Type B pancreatic cell (in vitro differentiated cells): ENCODE measurements around the gene NME2. TPM values are rescaled to one million over a fixed set of nuclear protein-coding genes. Genes with fewer than 3 reads are reported as not detected.

Experiments used
- DNase-seq: peaks from one replicate; pipeline ENCODE4 v3.0.0; 2021; ENCODE audit warnings: mixed read lengths; ENCODE audit not compliant: unreplicated experiment; ENCODE audit errors: extremely low spot score
- H3K27ac Mint-ChIP-seq: 2 replicates; pipeline ENCODE4 v1.8.0; 2021; ENCODE audit warnings: mild to moderate bottlenecking, mixed read lengths
- H3K27me3 Mint-ChIP-seq: 2 replicates; pipeline ENCODE4 v1.8.0; 2021; ENCODE audit warnings: mixed read lengths
- H3K36me3 Mint-ChIP-seq: 2 replicates; pipeline ENCODE4 v1.8.0; 2021; ENCODE audit warnings: mixed read lengths
- H3K4me1 Mint-ChIP-seq: one replicate; pipeline ENCODE4 v1.8.0; 2021; ENCODE audit warnings: mixed read lengths; ENCODE audit not compliant: unreplicated experiment
- H3K4me3 Mint-ChIP-seq: 2 replicates; pipeline ENCODE4 v1.8.0; 2021; ENCODE audit warnings: mild to moderate bottlenecking, mixed read lengths
- H3K9me3 Mint-ChIP-seq: 2 replicates; pipeline ENCODE4 v1.8.0; 2021; ENCODE audit warnings: mixed read lengths
- total RNA-seq: library from RNA; stranded (reverse); gene quantifications from 2 replicates; pipeline ENCODE4 v1.2.1, GENCODE V29; 2021; ENCODE audit warnings: low replicate concordance
- TF ChIP-seq, protein P1 (sequence below): fragments of 200-600 bp; sonication (generic); conservative IDR thresholded peaks from 2 replicates; pipeline ENCODE4 v1.5.0; 2021; ENCODE audit warnings: antibody characterized with exemption, mild to moderate bottlenecking

NME2 gene
- total RNA-seq, 1 donor from 2014 or later: 481 TPM

DNA sequence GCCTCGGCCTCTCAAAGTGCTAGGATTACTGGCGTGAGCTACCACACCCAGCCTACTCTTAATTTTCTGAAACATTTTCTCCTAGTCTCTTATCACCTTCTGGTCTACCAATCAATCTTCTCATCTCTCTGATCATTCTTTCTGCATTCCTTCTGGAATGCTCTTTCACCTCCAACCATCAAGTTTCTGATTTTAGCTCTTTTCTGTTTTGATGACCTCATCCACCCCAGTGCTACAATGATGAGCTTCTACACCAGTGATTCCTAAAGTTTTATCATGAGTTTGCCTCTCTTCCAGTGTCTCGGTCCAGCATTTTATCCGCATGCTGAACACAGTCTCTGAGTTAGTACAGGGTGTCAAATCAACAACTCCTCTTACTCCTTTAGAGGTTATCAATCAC lies 31.5 kb downstream of the NME2 start:
- Mint-ChIP-seq H3K9me3 (no peaks in the 10 kb centered on the region), H3K36me3 (peaks cover 22% of the 10 kb centered on the region), H3K4me1 (no peaks in the 10 kb centered on the region), H3K27ac (no peak overlapping the region), H3K27me3 (no peaks in the 10 kb centered on the region), H3K4me3 (no peak overlapping the region)
- TF ChIP-seq, protein P1, sequence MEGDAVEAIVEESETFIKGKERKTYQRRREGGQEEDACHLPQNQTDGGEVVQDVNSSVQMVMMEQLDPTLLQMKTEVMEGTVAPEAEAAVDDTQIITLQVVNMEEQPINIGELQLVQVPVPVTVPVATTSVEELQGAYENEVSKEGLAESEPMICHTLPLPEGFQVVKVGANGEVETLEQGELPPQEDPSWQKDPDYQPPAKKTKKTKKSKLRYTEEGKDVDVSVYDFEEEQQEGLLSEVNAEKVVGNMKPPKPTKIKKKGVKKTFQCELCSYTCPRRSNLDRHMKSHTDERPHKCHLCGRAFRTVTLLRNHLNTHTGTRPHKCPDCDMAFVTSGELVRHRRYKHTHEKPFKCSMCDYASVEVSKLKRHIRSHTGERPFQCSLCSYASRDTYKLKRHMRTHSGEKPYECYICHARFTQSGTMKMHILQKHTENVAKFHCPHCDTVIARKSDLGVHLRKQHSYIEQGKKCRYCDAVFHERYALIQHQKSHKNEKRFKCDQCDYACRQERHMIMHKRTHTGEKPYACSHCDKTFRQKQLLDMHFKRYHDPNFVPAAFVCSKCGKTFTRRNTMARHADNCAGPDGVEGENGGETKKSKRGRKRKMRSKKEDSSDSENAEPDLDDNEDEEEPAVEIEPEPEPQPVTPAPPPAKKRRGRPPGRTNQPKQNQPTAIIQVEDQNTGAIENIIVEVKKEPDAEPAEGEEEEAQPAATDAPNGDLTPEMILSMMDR: no peak
- DNase-seq: no peak

DNA sequence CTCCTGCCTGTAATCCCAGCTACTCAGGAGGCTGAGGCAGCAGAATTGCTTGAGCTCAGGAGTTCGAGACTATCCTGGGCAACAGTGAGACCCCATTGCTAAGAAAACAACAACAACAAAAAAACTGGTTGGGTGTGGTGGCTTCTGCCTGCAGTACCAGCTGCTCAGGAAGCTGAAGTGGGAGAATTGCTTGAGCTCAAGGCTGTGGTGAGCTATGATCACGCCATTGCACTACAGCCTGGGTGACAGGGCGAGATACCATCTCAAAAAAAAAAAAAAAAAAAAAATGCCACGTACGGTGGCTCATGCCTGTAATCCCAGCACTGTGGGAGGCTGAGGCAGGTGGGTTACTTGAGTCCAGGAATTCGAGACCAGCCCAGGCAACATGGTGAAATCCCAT lies 34.1 kb downstream of the NME2 start:
- no peak for DNase-seq
- Mint-ChIP-seq H3K36me3 (peaks cover 15% of the 10 kb centered on the region), H3K27me3 (no peaks in the 10 kb centered on the region), H3K4me1 (no peaks in the 10 kb centered on the region), H3K9me3 (no peaks in the 10 kb centered on the region), H3K27ac (no peak overlapping the region), H3K4me3 (no peak overlapping the region)
- TF ChIP-seq, protein P1: no peak

DNA sequence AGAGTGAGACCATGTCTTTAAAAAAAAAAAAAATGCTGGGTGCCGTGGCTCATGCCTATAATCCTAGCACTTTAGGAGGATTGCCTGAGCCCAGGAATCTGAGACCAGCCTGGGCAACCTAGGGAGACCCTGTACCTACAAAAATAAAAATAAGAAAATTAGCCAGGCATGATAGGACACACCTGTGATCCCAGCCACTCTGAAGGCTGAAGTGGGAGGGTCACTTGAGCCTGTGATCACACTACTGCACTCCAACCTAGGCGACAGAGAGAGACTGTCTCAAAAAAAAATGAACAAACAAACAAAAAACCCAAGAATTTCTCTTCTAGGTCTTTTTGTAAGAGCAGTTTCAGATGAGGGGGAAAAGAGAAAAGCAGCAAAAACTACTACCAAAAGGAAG lies 34.6 kb downstream of the NME2 start:
- Mint-ChIP-seq H3K27me3 (no peaks in the 10 kb centered on the region), H3K9me3 (no peaks in the 10 kb centered on the region), H3K4me1 (no peaks in the 10 kb centered on the region), H3K4me3 (no peak overlapping the region), H3K36me3 (peaks cover 15% of the 10 kb centered on the region), H3K27ac (no peak overlapping the region)
- DNase-seq: no peak
- TF ChIP-seq, protein P1: no peak

DNA sequence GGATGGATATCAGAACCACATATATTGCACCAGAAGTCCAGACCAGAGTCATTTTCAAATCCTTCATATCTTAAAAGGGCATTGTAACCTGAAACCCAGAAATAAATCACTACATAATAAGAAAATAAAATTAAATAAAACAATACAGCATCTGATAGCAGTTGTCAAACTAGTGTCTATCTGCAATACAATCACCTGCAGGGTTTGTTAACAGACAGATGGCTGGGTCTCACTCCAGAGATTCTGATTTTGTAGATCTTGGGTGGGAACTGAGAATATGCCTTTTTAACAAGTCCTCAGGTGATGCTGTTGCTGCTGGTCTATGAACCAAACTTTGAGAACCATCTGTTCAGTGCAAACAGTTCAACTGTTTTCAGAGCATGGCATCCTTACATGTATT lies 37.6 kb downstream of the NME2 start:
- Mint-ChIP-seq H3K9me3 (no peaks in the 10 kb centered on the region), H3K27ac (no peak overlapping the region), H3K36me3 (peaks cover 8% of the 10 kb centered on the region), H3K27me3 (no peaks in the 10 kb centered on the region), H3K4me1 (no peaks in the 10 kb centered on the region), H3K4me3 (no peak overlapping the region)
- TF ChIP-seq, protein P1: no peak
- no peak for DNase-seq

DNA sequence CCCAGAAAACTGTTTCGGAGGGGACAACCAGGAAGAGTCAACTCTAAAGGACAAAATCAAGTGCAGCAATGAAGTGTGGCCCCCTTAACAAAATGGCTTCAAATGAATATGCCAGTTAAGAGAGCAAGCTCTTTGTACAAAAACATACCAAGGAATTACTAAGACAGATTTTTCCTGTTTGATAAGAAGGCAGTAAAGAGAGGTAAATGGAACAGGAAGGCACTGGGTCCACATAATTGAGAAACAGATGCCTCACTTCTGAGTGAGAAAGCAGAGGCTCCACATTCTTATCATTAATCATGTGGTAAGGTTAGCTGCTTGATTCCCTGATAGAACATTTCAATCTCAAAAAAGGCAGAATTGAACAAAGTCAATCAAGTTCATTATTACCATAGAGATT lies 48.7 kb downstream of the NME2 start:
- Mint-ChIP-seq H3K4me3 (no peak overlapping the region), H3K27ac (no peak overlapping the region), H3K9me3 (no peaks in the 10 kb centered on the region), H3K4me1 (no peaks in the 10 kb centered on the region), H3K27me3 (no peaks in the 10 kb centered on the region), H3K36me3 (peaks cover 22% of the 10 kb centered on the region)
- no peak for DNase-seq
- TF ChIP-seq, protein P1: no peak

DNA sequence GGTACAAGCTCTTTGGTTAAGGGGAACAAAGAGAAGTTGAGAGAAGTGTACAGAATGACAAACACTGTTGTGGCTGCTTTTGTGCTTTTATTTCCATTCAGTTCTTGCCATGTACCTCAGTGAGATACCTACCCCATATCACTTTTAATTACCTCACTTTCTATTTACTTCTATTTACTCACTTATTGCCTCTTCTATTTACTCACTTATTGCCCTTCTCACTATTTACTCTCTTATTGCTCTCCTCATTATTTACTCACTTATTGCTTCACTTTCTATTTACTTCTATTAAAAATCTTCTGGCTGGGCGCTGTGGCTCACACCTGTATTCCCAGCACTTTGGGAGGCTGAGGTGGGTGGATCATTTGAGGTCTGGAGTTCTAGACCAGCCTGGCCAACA lies 51.7 kb downstream of the NME2 start:
- DNase-seq: no peak
- TF ChIP-seq, protein P1: no peak
- Mint-ChIP-seq H3K36me3 (peaks cover 21% of the 10 kb centered on the region), H3K4me3 (no peak overlapping the region), H3K27ac (no peak overlapping the region), H3K4me1 (no peaks in the 10 kb centered on the region), H3K27me3 (no peaks in the 10 kb centered on the region), H3K9me3 (no peaks in the 10 kb centered on the region)
